ENCODE results near the gene MROH9. TPM values are rescaled to one million over a fixed set of nuclear protein-coding genes. Genes with fewer than 3 reads are reported as not detected.

The MROH9 gene
- total RNA-seq, 1 experiment from 2014 or later, result not detected

DNA sequence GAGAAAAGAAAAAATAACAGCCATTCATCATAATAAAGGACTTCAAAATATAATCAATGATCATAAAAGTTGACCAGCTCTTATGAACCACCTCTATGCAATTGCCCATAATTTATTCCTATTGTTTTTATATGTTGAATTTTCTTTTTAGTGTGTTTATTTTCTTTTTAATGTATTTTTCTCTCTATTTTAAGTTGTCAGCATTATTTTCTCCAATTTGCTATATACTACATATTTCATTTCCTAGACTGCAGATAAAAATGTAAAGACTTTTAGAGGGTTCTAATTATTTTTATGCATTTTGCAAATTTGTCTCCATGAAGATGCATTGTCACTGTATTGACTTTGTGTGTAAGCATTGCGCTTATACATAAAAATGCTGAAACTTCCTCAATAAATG is 58.4 kb downstream of the MROH9 start:
- DNase-seq, result no peak
- H3K4me3 Mint-ChIP-seq, result no peak overlapping the region
- Histone ChIP-seq H3K23ac (ENCODE audit: insufficient read length, low read depth, low read length) (no peak overlapping the region), H3K4me2 (ENCODE audit: insufficient read depth, insufficient read length, low read length) (no peak overlapping the region), H3T11ph (ENCODE audit: low read length) (no peak overlapping the region), H3K79me2 (ENCODE audit: insufficient read depth, low read length) (no peaks in the 10 kb centered on the region), H4K91ac (ENCODE audit: insufficient read length, low read depth, low read length) (no peak overlapping the region), H2BK20ac (ENCODE audit: low read depth, low read length, poor library complexity, severe bottlenecking) (no peak overlapping the region), H4K5ac (ENCODE audit: insufficient read length, low read depth, low read length) (no peak overlapping the region), H4K20me1 (ENCODE audit: control insufficient read depth, insufficient read depth, insufficient read length) (no peaks in the 10 kb centered on the region), H3K23me2 (ENCODE audit: insufficient read length, low read depth, low read length, poor library complexity, severe bottlenecking) (no peaks in the 10 kb centered on the region), H2BK12ac (ENCODE audit: insufficient read length, low read depth, low read length) (no peak overlapping the region), H3K14ac (ENCODE audit: insufficient read depth, low read length) (no peak overlapping the region), H3K27me3 (ENCODE audit: insufficient read depth, low read length) (no peaks in the 10 kb centered on the region), H3K18ac (ENCODE audit: insufficient read length, low read depth, low read length) (no peak overlapping the region), H3K27ac (ENCODE audit: insufficient read length, low read depth, low read length) (no peak overlapping the region), H2AFZ (ENCODE audit: low read length) (no peak overlapping the region), H3K79me1 (ENCODE audit: insufficient read depth, low read depth, low read length, poor library complexity, severe bottlenecking) (no peaks in the 10 kb centered on the region), H2BK5ac (ENCODE audit: insufficient read length, low read length) (no peak overlapping the region), H2BK15ac (ENCODE audit: low read depth, low read length) (no peak overlapping the region), H3K4ac (ENCODE audit: low read depth, low read length) (no peak overlapping the region), H2AK5ac (ENCODE audit: insufficient read length, low read length) (no peak overlapping the region), H3K9ac (ENCODE audit: extremely low read depth, insufficient read length, low read length) (no peak overlapping the region), H2BK120ac (ENCODE audit: low read depth, low read length, poor library complexity, severe bottlenecking) (no peak overlapping the region), H3K9me3 (ENCODE audit: control insufficient read depth, low read depth, low read length) (no peaks in the 10 kb centered on the region), H3K4me1 (ENCODE audit: insufficient read depth, low read length) (no peaks in the 10 kb centered on the region), H3K56ac (ENCODE audit: insufficient read length, low read depth, low read length) (no peak overlapping the region), H4K8ac (replicated peaks; ENCODE audit: insufficient read length, low read depth, low read length) (no peak overlapping the region)
- no peaks in the 10 kb centered on the region for H3K4me1 Mint-ChIP-seq
- H3K9me3 Mint-ChIP-seq, result no peaks in the 10 kb centered on the region; a peak in 1 of 5 replicates
- no peak overlapping the region for H3K27ac Mint-ChIP-seq
- no peak for TF ChIP-seq CTCF (conservative IDR thresholded peaks at IDR 0.05)
- no peaks in the 10 kb centered on the region for H3K27me3 Mint-ChIP-seq (ENCODE audit: low read depth)
- no peaks in the 10 kb centered on the region for H3K36me3 Mint-ChIP-seq (ENCODE audit: insufficient read depth in 1 of 3, low read depth in 3 of 3)
- no CpG with 5 or more reads among the region's 1 CpG for WGBS (ENCODE audit: extremely low coverage, insufficient read length, low lambda C conversion rate)
